ENCODE results near the gene ZNF444.
A peak's percentile ranks its signal among the peaks of the same experiment; 100 is the strongest.
"Not testable (repeated sequence)": the region's sequence is repeated elsewhere in the genome, so short reads cannot be mapped to it uniquely, and the experiment has no call there.

The ZNF444 gene

DNA sequence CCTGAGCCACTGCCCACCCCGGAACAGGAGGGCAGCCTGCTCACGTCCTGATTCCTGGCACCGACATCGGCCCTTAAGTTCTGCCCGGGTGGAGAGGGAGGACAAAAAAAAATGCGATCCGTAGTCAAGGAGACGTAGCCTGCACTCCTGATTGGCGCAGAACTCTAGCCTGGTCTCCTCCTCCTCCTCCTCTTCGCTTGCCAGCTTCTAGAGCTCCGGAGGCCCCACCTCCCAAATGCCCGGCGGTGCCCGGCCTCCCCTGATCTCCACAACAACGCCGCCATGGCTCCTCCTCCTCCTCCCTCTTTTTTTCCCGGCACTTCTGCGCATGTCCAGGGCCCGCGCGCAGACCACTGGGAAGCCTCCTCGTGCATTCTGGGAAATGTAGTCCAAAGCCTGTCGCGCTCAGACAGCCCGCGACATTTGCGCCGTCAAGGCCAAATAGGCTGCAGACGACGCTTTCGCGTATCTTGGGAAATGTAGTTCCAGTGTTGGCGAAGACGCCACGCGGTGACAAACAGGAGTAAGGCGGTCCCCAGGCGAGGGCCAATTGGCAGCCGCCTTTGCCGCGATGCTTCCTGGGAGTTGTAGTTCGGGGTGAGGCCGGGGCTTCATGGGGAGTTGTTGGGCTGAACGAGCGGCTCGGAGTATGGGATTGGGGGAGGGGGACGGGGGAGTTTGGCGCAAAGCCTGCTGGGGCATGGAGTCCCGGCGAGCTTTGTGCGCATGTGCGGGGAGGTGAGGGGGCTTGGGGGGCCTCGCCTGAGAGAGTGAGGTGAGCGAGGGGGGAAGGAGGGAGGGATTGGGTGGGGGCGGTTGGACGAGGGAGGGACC is at the start of gene ZNF444:
Gene ZNF444, plus strand, starts transcription at position 705 of the 834 bp plus-strand sequence. CDS start 5,625 bp downstream, outside the sequence.
- peak; percentile 99 for DNase-seq
- peaks cover 12% of the 10 kb centered on the region for H3K36me3 Mint-ChIP-seq (ENCODE audit: low read depth)
- H3K4me3 Mint-ChIP-seq, result peak within 1 kb of the TSS; percentile 87
- peak within 1 kb of the TSS; percentile 99 for H3K27ac Mint-ChIP-seq
- H3K9me3 Mint-ChIP-seq, result no peaks in the 10 kb centered on the region
- peaks cover 39% of the 10 kb centered on the region for H3K4me1 Mint-ChIP-seq (ENCODE audit: low read depth)
- H3K27me3 Mint-ChIP-seq, result no peaks in the 10 kb centered on the region

DNA sequence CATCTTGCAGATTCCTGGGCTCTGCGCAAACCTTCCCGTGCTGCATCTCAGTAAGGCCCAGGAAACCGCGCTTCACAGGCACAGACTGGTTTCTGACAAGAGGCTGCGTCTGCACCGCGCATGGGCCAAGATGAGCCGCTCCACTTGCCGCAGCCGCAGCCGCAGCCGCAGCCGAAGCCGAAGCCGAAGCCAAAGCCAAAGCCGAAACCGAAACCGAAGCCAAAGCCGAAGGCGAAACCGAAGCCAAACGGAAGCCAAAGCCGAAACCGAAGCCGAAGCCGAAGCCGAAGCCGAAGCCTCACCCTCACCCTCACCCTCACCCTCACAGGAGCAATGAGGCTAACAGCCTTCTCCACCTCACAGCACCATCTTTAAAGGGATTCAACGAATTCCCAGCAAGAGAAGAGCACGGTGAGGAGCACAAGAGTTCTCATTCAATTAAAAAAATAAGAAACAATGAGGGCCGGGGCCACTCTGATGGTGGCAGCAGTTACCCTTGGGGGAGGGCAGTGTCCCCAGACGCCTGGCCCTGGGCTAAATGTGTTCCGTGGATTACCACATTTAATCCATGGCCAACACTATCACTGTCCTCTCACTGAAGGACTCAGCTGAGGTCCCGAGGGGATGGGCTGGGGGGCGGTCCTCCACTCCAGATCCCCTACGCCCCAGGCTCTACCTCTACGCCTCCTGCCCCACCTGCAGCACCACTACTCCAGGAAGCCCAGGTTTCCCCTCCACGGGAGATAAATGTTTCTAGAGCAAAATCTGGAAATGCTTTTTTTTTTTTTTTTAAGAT is 49.1 kb upstream of the ZNF444 start:
- Mint-ChIP-seq H3K36me3 (ENCODE audit: low read depth) (peaks cover 76% of the 10 kb centered on the region), H3K9me3 (no peaks in the 10 kb centered on the region), H3K27me3 (no peaks in the 10 kb centered on the region), H3K4me1 (ENCODE audit: low read depth) (peaks cover 10% of the 10 kb centered on the region), H3K27ac (no peak overlapping the region), H3K4me3 (no peak overlapping the region)
- DNase-seq, result no peak

DNA sequence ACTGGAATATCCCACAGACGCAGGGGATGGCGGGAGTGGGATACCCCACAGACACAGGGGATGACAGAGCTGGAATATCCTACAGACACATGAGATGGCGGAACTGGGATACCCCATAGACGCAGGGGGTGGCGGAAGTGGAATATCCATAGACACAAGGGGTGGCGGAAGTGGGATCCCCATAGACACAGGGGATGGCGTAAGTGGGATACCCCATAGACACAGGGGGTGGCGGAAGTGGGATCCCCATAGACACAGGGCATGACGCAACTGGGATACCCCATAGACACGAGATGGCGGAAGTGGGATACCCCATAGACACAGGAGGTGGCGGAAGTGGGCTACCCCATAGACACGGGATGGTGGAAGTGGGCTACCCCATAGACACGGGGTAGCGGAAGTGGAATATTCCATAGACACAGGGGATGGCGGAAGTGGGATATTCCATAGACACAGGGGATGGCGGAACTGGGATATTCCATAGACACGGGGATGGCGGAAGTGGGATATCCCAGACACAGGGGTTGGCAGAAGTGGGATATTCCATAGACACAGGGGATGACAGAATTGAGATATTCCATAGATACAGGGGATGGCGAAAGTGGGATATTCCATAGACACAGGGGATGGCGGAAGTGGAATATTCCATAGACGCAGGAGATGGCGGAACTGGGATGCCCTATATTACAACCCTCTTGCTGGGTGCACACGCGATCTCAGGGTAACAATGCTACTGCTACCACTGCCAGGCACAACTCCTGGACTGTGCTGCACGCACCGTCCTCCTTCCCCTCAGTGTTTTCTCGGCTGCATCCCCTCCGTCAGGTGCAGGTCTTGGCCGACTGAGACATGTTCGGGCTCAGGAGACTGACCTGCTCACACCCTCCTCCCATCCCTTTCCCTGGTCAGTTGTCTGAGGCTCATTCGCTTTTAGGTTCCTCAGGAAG is 48.1 kb upstream of the ZNF444 start:
- peaks cover 10% of the 10 kb centered on the region for H3K4me1 Mint-ChIP-seq (ENCODE audit: low read depth)
- H3K27me3 Mint-ChIP-seq, result no peaks in the 10 kb centered on the region
- no peak for DNase-seq
- H3K36me3 Mint-ChIP-seq (ENCODE audit: low read depth), result peaks cover 83% of the 10 kb centered on the region
- no peaks in the 10 kb centered on the region for H3K9me3 Mint-ChIP-seq
- H3K4me3 Mint-ChIP-seq, result no peak overlapping the region
- no peak overlapping the region for H3K27ac Mint-ChIP-seq

DNA sequence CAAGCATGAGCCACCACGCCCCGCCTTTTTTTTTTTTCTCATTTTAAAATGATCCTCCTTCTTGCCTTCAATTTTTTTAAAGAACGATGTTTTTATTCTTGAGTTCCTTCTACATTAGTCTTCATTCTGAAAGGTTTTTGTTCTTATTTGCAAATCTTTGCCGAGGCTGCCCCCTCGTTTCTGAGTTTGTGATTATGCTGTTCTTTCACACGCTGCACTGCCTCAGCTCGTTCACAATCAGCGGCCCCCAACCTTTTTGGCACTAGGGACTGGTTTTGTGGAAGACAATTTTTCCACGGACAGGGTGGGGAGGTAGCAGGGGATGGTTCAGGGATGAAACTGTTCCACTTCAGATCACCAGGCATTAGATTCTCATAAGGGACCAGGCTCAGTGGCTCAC is 46.6 kb upstream of the ZNF444 start:
- no peak overlapping the region for H3K4me3 Mint-ChIP-seq
- peaks cover 10% of the 10 kb centered on the region for H3K4me1 Mint-ChIP-seq (ENCODE audit: low read depth)
- no peaks in the 10 kb centered on the region for H3K9me3 Mint-ChIP-seq
- H3K36me3 Mint-ChIP-seq (ENCODE audit: low read depth), result peaks cover 82% of the 10 kb centered on the region
- DNase-seq, result no peak
- no peaks in the 10 kb centered on the region for H3K27me3 Mint-ChIP-seq
- no peak overlapping the region for H3K27ac Mint-ChIP-seq

DNA sequence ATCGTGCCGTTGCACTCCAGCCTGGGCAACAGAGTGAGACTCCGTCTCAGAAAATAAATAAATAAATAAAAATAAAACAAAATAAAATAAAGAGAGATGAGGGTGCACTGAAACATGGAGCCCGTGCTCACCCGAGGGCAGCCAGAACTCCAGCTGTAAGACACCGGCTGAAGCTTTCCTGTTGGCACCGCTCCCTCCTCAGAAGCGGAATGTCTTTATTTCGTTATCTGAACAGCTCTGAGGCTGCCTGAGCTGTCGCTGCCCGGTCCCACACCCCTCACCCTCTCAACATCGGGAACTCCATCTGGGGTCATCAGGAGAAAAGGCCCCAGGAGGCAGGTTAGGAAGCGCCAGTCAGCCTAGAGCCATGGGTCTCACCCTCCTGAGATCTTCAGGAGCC is 44.4 kb upstream of the ZNF444 start:
- Mint-ChIP-seq H3K9me3 (no peaks in the 10 kb centered on the region), H3K4me3 (no peak overlapping the region), H3K4me1 (ENCODE audit: low read depth) (peaks cover 6% of the 10 kb centered on the region), H3K27me3 (no peaks in the 10 kb centered on the region), H3K27ac (no peak overlapping the region), H3K36me3 (ENCODE audit: low read depth) (peaks cover 80% of the 10 kb centered on the region)
- DNase-seq, result no peak

DNA sequence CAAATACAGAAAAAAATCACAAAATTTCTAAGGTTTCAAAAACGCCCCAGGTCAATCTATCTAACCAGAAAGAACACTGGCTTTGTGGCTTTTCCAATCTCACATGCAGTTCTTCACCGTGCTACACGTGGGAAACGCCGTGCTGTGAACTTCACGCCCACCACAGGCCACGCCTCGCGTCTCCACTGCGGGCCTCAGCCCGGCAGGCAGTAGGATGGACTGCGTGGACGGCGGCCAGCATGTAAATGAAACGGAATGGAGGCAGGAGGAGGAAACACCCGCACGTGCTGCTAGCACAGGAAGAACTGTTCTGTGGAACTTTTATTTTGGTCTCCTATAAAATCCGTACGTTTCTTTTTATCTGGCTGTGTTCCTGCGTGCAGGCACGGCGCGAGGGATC is 43.8 kb upstream of the ZNF444 start:
- Mint-ChIP-seq H3K4me1 (ENCODE audit: low read depth) (peaks cover 6% of the 10 kb centered on the region), H3K36me3 (ENCODE audit: low read depth) (peaks cover 83% of the 10 kb centered on the region), H3K9me3 (no peaks in the 10 kb centered on the region), H3K27ac (no peak overlapping the region), H3K27me3 (no peaks in the 10 kb centered on the region), H3K4me3 (no peak overlapping the region)
- no peak for DNase-seq

DNA sequence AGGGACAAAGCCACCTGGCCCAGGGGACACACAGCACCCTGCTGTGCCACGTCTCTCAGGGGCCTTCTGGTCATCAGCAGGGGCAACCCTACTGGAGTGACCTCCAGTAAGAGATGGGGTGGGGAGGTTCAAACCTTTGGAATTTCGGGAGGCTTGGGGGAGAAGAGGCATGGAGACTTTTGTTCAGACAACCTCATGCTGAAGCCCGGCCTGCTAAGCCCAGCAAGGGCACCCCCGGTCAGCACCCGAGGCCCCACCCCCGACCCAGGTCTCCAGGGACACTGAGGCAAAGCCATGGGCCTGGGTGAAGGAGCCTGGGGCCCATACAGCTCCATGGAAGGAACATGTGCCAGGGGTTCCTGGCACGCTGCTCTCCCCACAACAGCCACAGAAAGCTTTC is 43.3 kb upstream of the ZNF444 start:
- H3K27me3 Mint-ChIP-seq, result no peaks in the 10 kb centered on the region
- DNase-seq, result no peak
- H3K9me3 Mint-ChIP-seq, result no peaks in the 10 kb centered on the region
- H3K36me3 Mint-ChIP-seq (ENCODE audit: low read depth), result peaks cover 82% of the 10 kb centered on the region
- H3K4me1 Mint-ChIP-seq (ENCODE audit: low read depth), result peaks cover 6% of the 10 kb centered on the region
- no peak overlapping the region for H3K27ac Mint-ChIP-seq
- H3K4me3 Mint-ChIP-seq, result no peak overlapping the region

DNA sequence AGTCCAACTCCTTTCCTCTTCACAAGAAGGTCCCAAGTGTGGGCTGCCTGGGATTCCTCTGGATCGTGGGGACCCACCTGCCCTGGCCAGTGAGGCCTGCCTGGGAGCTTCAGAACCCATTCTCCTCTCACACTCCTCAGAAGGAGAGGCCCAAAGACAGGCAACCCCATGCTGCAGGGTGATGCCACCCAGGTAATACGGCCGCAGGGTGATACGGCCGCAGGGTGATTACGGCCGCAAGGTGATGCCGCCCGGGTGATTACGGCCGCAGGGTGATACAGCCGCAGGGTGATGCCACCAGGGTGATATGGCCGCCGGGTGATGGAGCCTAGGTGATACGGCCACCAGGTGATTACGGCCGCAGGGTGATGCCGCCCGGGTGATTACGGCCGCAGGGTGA is 42.9 kb upstream of the ZNF444 start:
- H3K27ac Mint-ChIP-seq; H3K4me1 Mint-ChIP-seq (ENCODE audit: low read depth); H3K4me3 Mint-ChIP-seq; H3K27me3 Mint-ChIP-seq; H3K9me3 Mint-ChIP-seq; DNase-seq: not testable (repeated sequence)
- peaks cover 78% of the 10 kb centered on the region for H3K36me3 Mint-ChIP-seq (ENCODE audit: low read depth)

DNA sequence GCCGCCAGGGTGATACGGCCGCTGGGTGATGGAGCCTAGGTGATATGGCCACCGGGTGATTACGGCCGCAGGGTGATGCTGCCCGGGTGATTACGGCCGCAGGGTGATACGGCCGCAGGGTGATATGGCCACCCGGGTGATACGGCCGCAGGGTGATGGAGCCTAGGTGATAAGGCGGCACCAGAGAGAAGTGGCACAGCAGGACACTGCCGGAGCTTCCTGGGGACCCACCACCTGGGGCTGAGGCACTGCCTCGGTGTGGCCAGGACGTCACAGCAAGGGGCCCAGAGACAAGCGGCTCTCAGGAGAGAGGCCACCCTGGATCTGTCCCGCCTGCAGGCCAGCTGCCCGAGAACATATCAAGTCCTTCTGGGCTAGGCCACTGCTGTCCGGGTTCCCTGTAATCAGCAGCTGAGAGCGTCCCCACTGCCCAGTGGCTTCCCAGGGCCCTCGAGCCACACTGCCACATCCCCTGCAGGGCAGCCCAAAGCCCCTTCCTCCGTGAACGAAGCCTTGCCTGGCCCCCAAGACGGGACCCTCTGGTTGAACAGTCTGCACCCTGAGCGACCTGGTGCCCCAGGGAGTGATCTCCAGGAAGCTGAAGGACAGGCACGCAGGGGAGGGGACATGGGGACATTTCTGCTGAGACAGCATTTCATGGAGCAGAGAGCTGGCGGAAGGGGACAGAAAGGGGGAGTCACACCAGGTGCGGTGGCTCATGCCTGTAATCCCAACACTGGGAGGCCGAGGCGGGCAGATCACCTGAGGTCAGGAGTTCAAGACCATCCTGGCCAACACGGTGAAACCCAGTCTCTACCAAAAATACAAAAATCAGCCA is 42.1 kb upstream of the ZNF444 start:
- no peaks in the 10 kb centered on the region for H3K9me3 Mint-ChIP-seq
- peaks cover 74% of the 10 kb centered on the region for H3K36me3 Mint-ChIP-seq (ENCODE audit: low read depth)
- no peak for DNase-seq
- H3K27ac Mint-ChIP-seq, result no peak overlapping the region
- no peaks in the 10 kb centered on the region for H3K27me3 Mint-ChIP-seq
- H3K4me1 Mint-ChIP-seq (ENCODE audit: low read depth), result peaks cover 1% of the 10 kb centered on the region
- H3K4me3 Mint-ChIP-seq, result no peak overlapping the region

DNA sequence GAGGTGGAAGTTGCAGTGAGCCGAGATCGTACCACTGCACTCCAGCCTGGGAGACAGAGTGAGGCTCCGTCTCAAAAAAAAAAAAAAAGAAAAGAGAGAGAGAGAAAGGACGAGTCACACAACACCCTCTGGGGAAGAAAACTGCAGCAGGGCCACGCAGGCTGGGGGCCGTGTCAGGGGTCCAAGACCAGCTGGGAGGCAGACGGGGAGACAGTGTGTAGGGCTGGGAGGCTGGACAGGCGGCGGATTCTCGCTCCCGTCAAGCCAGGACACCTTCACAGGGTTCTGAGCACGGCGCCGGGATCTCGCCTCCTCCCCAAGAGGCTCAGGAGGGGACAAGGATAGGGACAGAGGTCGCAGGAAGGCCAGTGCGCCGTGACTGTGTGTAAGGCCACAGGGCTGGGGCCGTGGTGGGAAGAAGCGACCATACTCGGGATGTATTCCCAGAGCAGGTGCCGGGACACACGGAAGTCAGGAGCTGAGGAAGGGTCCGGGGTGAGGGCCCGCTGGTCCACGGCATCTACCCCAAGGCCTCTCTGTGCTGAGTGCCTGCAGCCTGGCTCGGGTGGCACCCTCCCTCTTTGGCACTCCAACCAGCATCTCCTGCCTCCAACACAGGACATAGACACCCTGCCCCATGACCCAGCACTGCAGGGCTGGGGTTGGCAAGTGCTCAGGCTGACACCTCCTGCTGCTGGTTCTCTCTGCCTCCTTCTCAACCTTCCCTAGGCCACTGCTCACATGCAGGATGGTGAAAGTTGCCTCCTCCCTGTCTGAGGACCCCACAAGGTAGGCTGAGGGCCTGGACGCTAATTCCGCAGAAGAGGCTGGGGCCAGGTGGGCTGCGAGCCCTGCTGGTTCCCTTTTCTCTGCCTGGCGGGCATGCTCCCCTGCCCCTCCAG is 41.2 kb upstream of the ZNF444 start:
- Mint-ChIP-seq H3K27me3 (no peaks in the 10 kb centered on the region), H3K4me3 (no peak overlapping the region), H3K27ac (no peak overlapping the region), H3K4me1 (ENCODE audit: low read depth) (peaks cover 5% of the 10 kb centered on the region), H3K9me3 (no peaks in the 10 kb centered on the region), H3K36me3 (ENCODE audit: low read depth) (peaks cover 70% of the 10 kb centered on the region)
- DNase-seq, result no peak

DNA sequence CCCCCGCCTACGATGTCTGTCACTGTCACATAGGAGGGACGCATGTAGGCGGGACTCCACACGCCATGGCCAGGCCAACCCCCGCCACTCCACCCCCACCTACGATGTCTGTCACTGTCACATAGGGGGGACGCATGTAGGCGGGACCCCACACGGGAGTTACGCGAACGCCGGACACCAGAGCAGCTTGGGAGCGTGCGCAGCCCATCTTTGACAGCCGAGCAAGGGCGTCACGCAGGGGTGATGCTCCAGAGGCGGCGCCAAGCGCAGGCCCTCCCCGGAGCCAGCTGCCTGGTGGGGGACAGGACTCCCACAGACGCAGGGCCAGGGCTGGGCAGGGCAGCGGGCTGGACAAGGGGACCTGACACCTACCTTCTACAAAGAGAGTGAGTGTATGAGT is 40.0 kb upstream of the ZNF444 start:
- H3K4me3 Mint-ChIP-seq, result no peak overlapping the region
- no peaks in the 10 kb centered on the region for H3K27me3 Mint-ChIP-seq
- no peak overlapping the region for H3K27ac Mint-ChIP-seq
- no peaks in the 10 kb centered on the region for H3K9me3 Mint-ChIP-seq
- H3K4me1 Mint-ChIP-seq (ENCODE audit: low read depth), result peaks cover 15% of the 10 kb centered on the region
- peaks cover 67% of the 10 kb centered on the region for H3K36me3 Mint-ChIP-seq (ENCODE audit: low read depth)
- no peak for DNase-seq

DNA sequence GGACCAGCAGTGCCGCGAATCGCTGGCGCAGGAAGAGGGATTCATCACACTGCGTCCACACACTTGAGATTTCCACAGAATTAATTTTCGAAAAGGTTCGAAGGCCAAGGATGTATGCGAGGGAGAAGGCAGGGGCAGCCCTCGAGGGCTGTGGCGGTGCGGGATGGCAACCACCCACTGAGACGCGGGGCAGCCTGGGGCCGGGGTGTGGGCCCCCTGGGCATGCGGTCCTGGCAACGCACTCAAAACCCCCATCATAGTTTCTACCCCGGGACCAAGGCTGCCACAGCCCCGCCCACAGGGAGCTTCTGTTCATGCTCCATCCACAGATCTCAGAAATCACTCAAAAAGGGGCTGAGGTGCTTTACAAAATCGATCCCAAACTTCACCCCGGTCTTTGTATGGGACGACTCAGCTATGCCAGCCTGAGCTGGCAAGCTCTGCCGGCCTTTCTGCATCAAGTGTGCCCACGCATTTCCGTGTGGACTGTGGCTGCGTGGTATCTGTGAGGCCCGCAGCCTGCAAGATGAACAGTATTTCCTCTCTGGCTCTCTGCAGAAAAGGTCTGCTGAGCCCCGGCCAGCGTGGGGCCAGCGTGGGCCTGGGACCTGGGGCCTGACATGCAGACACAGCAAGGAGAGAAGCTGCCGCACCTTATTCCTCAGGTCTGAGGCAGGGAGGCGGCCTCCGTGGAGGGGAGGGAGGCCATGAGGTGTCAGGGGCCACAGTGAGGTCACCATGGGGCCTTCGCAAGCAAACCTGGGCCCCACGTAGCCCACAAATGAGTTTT is 39.1 kb upstream of the ZNF444 start:
- H3K27ac Mint-ChIP-seq, result peak overlapping the region; percentile 54
- peaks cover 72% of the 10 kb centered on the region for H3K36me3 Mint-ChIP-seq (ENCODE audit: low read depth)
- DNase-seq, result no peak
- no peaks in the 10 kb centered on the region for H3K27me3 Mint-ChIP-seq
- H3K9me3 Mint-ChIP-seq, result no peaks in the 10 kb centered on the region
- H3K4me1 Mint-ChIP-seq (ENCODE audit: low read depth), result peaks cover 23% of the 10 kb centered on the region
- H3K4me3 Mint-ChIP-seq, result no peak overlapping the region
